ENCODE measurements around the gene SOX2.
A peak's percentile ranks its signal among the peaks of the same experiment; 100 is the strongest.

The SOX2 gene

GRCh38 chr3:181696626-181697230 is 15.0 kb upstream of the SOX2 start:
- DNase-seq (ENCODE audit: low spot score in 2 of 2) = no peak
- Histone ChIP-seq H3K4me3 (no peak overlapping the region), H3K27me3 (ENCODE audit: low read depth) (no peaks in the 10 kb centered on the region), H3K36me3 (replicated peaks) (no peaks in the 10 kb centered on the region), H3K9me3 (no peaks in the 10 kb centered on the region), H3K4me1 (peaks cover 78% of the 10 kb centered on the region)
- in situ Hi-C loops (cut with MboI; ENCODE audit: low sequenced_read_pairs) = loop anchor here (10.0 kb wide), 2 partner anchors 242 to 372 kb away; no protein-coding TSS in a partner anchor

GRCh38 chr3:181698263-181698954 is 13.3 kb upstream of the SOX2 start:
- Histone ChIP-seq H3K36me3 (replicated peaks) (no peaks in the 10 kb centered on the region), H3K4me3 (peak overlapping the region; percentile 31; the same call in 1 of the 2 replicates), H3K4me1 (peaks cover 66% of the 10 kb centered on the region), H3K9me3 (no peaks in the 10 kb centered on the region), H3K27me3 (ENCODE audit: low read depth) (no peaks in the 10 kb centered on the region)
- in situ Hi-C loops (cut with MboI; ENCODE audit: low sequenced_read_pairs) = loop anchor here (10.0 kb wide), 2 partner anchors 244 to 374 kb away; no protein-coding TSS in a partner anchor
- peak in 1 of 2 experiments; percentile 48 for DNase-seq (ENCODE audit: low spot score in 2 of 2)

GRCh38 chr3:181699171-181699903 is 12.4 kb upstream of the SOX2 start:
- peak; percentile 80 to 89 for DNase-seq (ENCODE audit: low spot score in 2 of 2)
- Histone ChIP-seq H3K36me3 (replicated peaks) (no peaks in the 10 kb centered on the region), H3K27me3 (ENCODE audit: low read depth) (no peaks in the 10 kb centered on the region), H3K4me3 (peak overlapping the region; percentile 31), H3K9me3 (no peaks in the 10 kb centered on the region), H3K4me1 (peaks cover 57% of the 10 kb centered on the region)
- in situ Hi-C loops (cut with MboI; ENCODE audit: low sequenced_read_pairs) = loop anchor here (10.0 kb wide), 2 partner anchors 245 to 375 kb away; no protein-coding TSS in a partner anchor

- Histone ChIP-seq H3K36me3 (replicated peaks) (no peaks in the 10 kb centered on the region), H3K27me3 (ENCODE audit: low read depth) (no peaks in the 10 kb centered on the region), H3K9me3 (no peaks in the 10 kb centered on the region), H3K4me1 (peaks cover 51% of the 10 kb centered on the region), H3K4me3 (peak overlapping the region; percentile 31)
- DNase-seq (ENCODE audit: low spot score in 2 of 2) = peak; percentile 83 to 90
- in situ Hi-C loops (cut with MboI; ENCODE audit: low sequenced_read_pairs) = loop anchor here (25.0 kb wide), 2 partner anchors 437 to 562 kb away; no protein-coding TSS in a partner anchor
Measured at GRCh38 chr3:181700168-181701087, 11.3 kb upstream of the SOX2 start.

- Histone ChIP-seq H3K9me3 (no peaks in the 10 kb centered on the region), H3K36me3 (replicated peaks) (no peaks in the 10 kb centered on the region), H3K27me3 (ENCODE audit: low read depth) (no peaks in the 10 kb centered on the region), H3K4me3 (peak overlapping the region; percentile 31), H3K4me1 (peaks cover 45% of the 10 kb centered on the region)
- in situ Hi-C loops (cut with MboI; ENCODE audit: low sequenced_read_pairs) = loop anchor here (25.0 kb wide), 2 partner anchors 436 to 561 kb away; no protein-coding TSS in a partner anchor
- no peak for DNase-seq (ENCODE audit: low spot score in 2 of 2)
Measured at GRCh38 chr3:181701096-181701495, 10.6 kb upstream of the SOX2 start.

GRCh38 chr3:181703601-181704420 is 7.9 kb upstream of the SOX2 start:
- H3K4me3 ChIP-seq = no peak overlapping the region
- in situ Hi-C loops (cut with MboI; ENCODE audit: low sequenced_read_pairs) = loop anchor here (25.0 kb wide), 2 partner anchors 433 to 558 kb away; no protein-coding TSS in a partner anchor
- H3K4me1 ChIP-seq = peaks cover 41% of the 10 kb centered on the region
- no peaks in the 10 kb centered on the region for H3K27me3 ChIP-seq (ENCODE audit: low read depth)
- no peaks in the 10 kb centered on the region for H3K36me3 ChIP-seq (replicated peaks)
- H3K9me3 ChIP-seq = no peaks in the 10 kb centered on the region
- no peak for DNase-seq (ENCODE audit: low spot score in 2 of 2)

GRCh38 chr3:181704421-181705085 is 7.2 kb upstream of the SOX2 start:
- in situ Hi-C loops (cut with MboI; ENCODE audit: low sequenced_read_pairs) = loop anchor here (25.0 kb wide), 2 partner anchors 433 to 558 kb away; no protein-coding TSS in a partner anchor
- Histone ChIP-seq H3K36me3 (replicated peaks) (no peaks in the 10 kb centered on the region), H3K4me1 (peaks cover 40% of the 10 kb centered on the region), H3K27me3 (ENCODE audit: low read depth) (no peaks in the 10 kb centered on the region), H3K9me3 (no peaks in the 10 kb centered on the region), H3K4me3 (no peak overlapping the region)
- no peak for DNase-seq (ENCODE audit: low spot score in 2 of 2)

GRCh38 chr3:181705086-181705480 is 6.6 kb upstream of the SOX2 start:
- DNase-seq (ENCODE audit: low spot score in 2 of 2) = no peak
- no peaks in the 10 kb centered on the region for H3K36me3 ChIP-seq (replicated peaks)
- H3K27me3 ChIP-seq (ENCODE audit: low read depth) = no peaks in the 10 kb centered on the region
- no peak overlapping the region for H3K4me3 ChIP-seq
- in situ Hi-C loops (cut with MboI; ENCODE audit: low sequenced_read_pairs) = loop anchor here (25.0 kb wide), 2 partner anchors 432 to 557 kb away; no protein-coding TSS in a partner anchor
- peaks cover 41% of the 10 kb centered on the region for H3K4me1 ChIP-seq
- no peaks in the 10 kb centered on the region for H3K9me3 ChIP-seq

- no peaks in the 10 kb centered on the region for H3K27me3 ChIP-seq (ENCODE audit: low read depth)
- peak in 1 of 2 experiments; percentile 90 for DNase-seq (ENCODE audit: low spot score in 2 of 2)
- in situ Hi-C loops (cut with MboI; ENCODE audit: low sequenced_read_pairs) = loop anchor here (25.0 kb wide), 2 partner anchors 429 to 554 kb away; no protein-coding TSS in a partner anchor
Measured at GRCh38 chr3:181707980-181708379, 3.7 kb upstream of the SOX2 start.

GRCh38 chr3:181709537-181710279 is 2.0 kb upstream of the SOX2 start:
- in situ Hi-C loops (cut with MboI; ENCODE audit: low sequenced_read_pairs) = loop anchor here (25.0 kb wide), 2 partner anchors 428 to 553 kb away; no protein-coding TSS in a partner anchor
- H3K9me3 ChIP-seq = peaks cover 6% of the 10 kb centered on the region

More at GRCh38 chr3:181707980-181708379, 3.7 kb upstream of the SOX2 start:
- Histone ChIP-seq H3K36me3 (replicated peaks) (peaks cover 8% of the 10 kb centered on the region), H3K9me3 (peaks cover 5% of the 10 kb centered on the region), H3K4me3 (no peak overlapping the region), H3K4me1 (peaks cover 40% of the 10 kb centered on the region)

More at GRCh38 chr3:181709537-181710279, 2.0 kb upstream of the SOX2 start:
- H3K4me1 ChIP-seq = peaks cover 41% of the 10 kb centered on the region
- no peaks in the 10 kb centered on the region for H3K27me3 ChIP-seq (ENCODE audit: low read depth)
- peak in 1 of 2 experiments; percentile 90 for DNase-seq (ENCODE audit: low spot score in 2 of 2)
- H3K4me3 ChIP-seq = peak overlapping the region; percentile 10
- peaks cover 9% of the 10 kb centered on the region for H3K36me3 ChIP-seq (replicated peaks)
